ENCODE results near the gene CFAP157. TPM values are rescaled to one million over a fixed set of nuclear protein-coding genes. Genes with fewer than 3 reads are reported as not detected.

CFAP157 gene
- total and polyA plus RNA-seq, 2 of the 13 experiments (the other 11 are each of a cell fraction or from before 2014, with no cell fraction given) = 0.07 TPM; not detected in 1

- 70% methylated on average over 20 of the region's 20 CpGs for WGBS (ENCODE audit: low lambda C conversion rate)
- Histone ChIP-seq H3K27ac (ENCODE audit: extremely low read length, insufficient read depth, low read length) (no peak overlapping the region), H3K27me3 (ENCODE audit: control insufficient read depth in 1 of 2, insufficient read depth in 2 of 2, low read length in 2 of 2) (no peaks in the 10 kb centered on the region), H2AFZ (ENCODE audit: low read length) (no peak overlapping the region), H3K4me1 (ENCODE audit: insufficient read depth, low read length) (peaks cover 4% of the 10 kb centered on the region), H3K9ac (ENCODE audit: insufficient read depth, low read depth, low read length) (no peak overlapping the region), H4K20me1 (ENCODE audit: insufficient read depth, low read length) (no peaks in the 10 kb centered on the region), H3K4me2 (ENCODE audit: low read depth, low read length) (no peak overlapping the region), H3K79me2 (ENCODE audit: insufficient read depth, low read length) (no peaks in the 10 kb centered on the region), H3K9me3 (ENCODE audit: low read length) (no peaks in the 10 kb centered on the region), H3K4me3 (replicated peaks in 1 of 3; ENCODE audit: insufficient read depth in 1 of 3, low read depth in 2 of 3, low read length in 3 of 3) (no peak overlapping the region), H3K36me3 (replicated peaks in 1 of 2; ENCODE audit: control insufficient read depth in 1 of 2, insufficient read depth in 2 of 2, low read length in 2 of 2) (no peaks in the 10 kb centered on the region)
- FAIRE-seq (no peak), DNase-seq (ENCODE audit: low spot score) (no peak), ATAC-seq (no peak)
- in situ Hi-C loops (cut with HindIII; ENCODE audit: extremely low pct_ligation_motif_present, low pct_unique_long_range_greater_than_20kb) (no loop called here), intact Hi-C loops (cut with micrococcal nuclease; ENCODE audit: unreplicated experiment) (no loop called here)
- ChIA-PET CTCF (ENCODE audit: low intra/inter-chr PET ratio, low total read pairs) (no interaction called here), POLR2A (no interaction called here)
- BruUV-seq (replicated peaks) = no TSS peak
- TF ChIP-seq ZNF646 (CRISPR knock-in tag; IDR thresholded peaks at IDR 0.05) (no peak), PTBP1 (IDR thresholded peaks at IDR 0.05; ENCODE audit: low read depth, low read length, poor library complexity, severe bottlenecking) (no peak)
Measured at GRCh38 chr9:127692071-127692470, 14.7 kb upstream of the CFAP157 start.
